ENCODE results near the gene IPO11.

DNA sequence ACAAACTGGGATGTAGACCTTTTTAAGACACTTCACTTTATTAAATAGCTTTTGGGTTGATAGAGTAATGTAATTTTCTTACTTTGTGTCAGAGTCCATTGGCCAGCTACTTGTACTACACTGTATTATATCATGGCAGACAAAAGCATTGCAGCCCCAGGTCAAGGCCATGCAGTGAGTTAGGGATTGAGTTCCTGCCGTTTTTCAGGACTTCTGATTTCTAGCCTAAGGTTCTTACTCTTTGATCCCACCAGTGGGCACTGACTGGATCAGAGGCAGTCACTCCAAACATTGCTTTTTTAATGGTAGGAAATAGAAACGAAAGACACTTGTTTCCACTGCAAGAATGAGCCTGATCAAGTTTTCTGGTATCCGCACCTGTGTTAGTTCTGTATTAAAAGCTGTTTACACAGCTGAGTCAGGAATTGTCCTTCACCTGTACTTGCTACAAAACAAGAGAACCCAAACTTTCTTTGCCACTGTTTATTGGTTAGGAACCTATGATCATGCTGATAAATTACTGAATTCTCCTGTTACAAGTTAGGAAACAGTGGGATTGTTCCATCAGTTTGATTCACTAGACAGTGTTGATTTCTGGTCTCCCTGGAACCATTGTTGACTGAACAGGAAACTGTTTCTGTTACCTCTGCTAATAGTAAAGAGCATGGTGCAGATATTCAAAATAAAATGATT is 188.1 kb downstream of the IPO11 start:
- no peak for TF ChIP-seq EZH2phosphoT487 (IDR thresholded peaks at IDR 0.05; ENCODE audit: borderline replicate concordance, low read length)
- TF ChIP-seq, protein P1, sequence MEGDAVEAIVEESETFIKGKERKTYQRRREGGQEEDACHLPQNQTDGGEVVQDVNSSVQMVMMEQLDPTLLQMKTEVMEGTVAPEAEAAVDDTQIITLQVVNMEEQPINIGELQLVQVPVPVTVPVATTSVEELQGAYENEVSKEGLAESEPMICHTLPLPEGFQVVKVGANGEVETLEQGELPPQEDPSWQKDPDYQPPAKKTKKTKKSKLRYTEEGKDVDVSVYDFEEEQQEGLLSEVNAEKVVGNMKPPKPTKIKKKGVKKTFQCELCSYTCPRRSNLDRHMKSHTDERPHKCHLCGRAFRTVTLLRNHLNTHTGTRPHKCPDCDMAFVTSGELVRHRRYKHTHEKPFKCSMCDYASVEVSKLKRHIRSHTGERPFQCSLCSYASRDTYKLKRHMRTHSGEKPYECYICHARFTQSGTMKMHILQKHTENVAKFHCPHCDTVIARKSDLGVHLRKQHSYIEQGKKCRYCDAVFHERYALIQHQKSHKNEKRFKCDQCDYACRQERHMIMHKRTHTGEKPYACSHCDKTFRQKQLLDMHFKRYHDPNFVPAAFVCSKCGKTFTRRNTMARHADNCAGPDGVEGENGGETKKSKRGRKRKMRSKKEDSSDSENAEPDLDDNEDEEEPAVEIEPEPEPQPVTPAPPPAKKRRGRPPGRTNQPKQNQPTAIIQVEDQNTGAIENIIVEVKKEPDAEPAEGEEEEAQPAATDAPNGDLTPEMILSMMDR (conservative IDR thresholded peaks at IDR 0.05; ENCODE audit: low read depth, low read length) = no peak
